Stimulated activated CD8-positive, alpha-beta memory T cell treated with anti-CD3 and anti-CD28 coated beads, Interleukin-7, amount 100 ng/mL, for 1 hour (primary cell): Measurements from ENCODE around the gene TMEM100.

ENCODE experiments used
- DNase-seq, 2 donors: peaks; one replicate each; pipeline ENCODE4 v3.0.0-alpha.2; 2020; ENCODE audit warnings: low read depth in 2 of 2

Gene TMEM100

GRCh38 chr17:55722742-55723487 lies at the start of gene TMEM100:
Gene TMEM100, minus strand, starts transcription at chr17:55722864. Its CDS starts 1,794 bp downstream, at chr17:55721070.
- DNase-seq = no peak

GRCh38 chr17:55772086-55772485 lies 49.4 kb upstream of the TMEM100 start:
- DNase-seq = no peak

GRCh38 chr17:55770196-55770870 lies 47.7 kb upstream of the TMEM100 start:
- no peak for DNase-seq

- no peak for DNase-seq
These were observed 46.9 kb upstream of the TMEM100 start for GRCh38 chr17:55769625-55770000.

GRCh38 chr17:55768936-55769624 lies 46.4 kb upstream of the TMEM100 start:
- DNase-seq = no peak

- no peak for DNase-seq
These were observed 42.8 kb upstream of the TMEM100 start for GRCh38 chr17:55765472-55765871.

GRCh38 chr17:55764610-55765009 lies 41.9 kb upstream of the TMEM100 start:
- no peak for DNase-seq

- DNase-seq = no peak
These were observed 41.2 kb upstream of the TMEM100 start for GRCh38 chr17:55763856-55764255.

GRCh38 chr17:55762086-55762858 lies 39.6 kb upstream of the TMEM100 start:
- DNase-seq = no peak

GRCh38 chr17:55760643-55761355 lies 38.1 kb upstream of the TMEM100 start:
- DNase-seq = no peak

- DNase-seq = no peak
These were observed 35.5 kb upstream of the TMEM100 start for GRCh38 chr17:55758171-55758570.

GRCh38 chr17:55757659-55758058 lies 35.0 kb upstream of the TMEM100 start:
- DNase-seq = no peak

GRCh38 chr17:55756689-55757088 lies 34.0 kb upstream of the TMEM100 start:
- no peak for DNase-seq

GRCh38 chr17:55751720-55752250 lies 29.1 kb upstream of the TMEM100 start:
- DNase-seq = no peak

- peak; percentile 50 to 56 for DNase-seq
These were observed 28.3 kb upstream of the TMEM100 start, which contains the start of gene PCTP for GRCh38 chr17:55750750-55751657. Gene PCTP, plus strand, starts transcription at chr17:55751051. Its CDS starts 53 bp downstream, at chr17:55751104.

GRCh38 chr17:55749985-55750384 lies 27.3 kb upstream of the TMEM100 start:
- DNase-seq = no peak

GRCh38 chr17:55748841-55749240 lies 26.2 kb upstream of the TMEM100 start:
- no peak for DNase-seq

- DNase-seq = no peak
These were observed 24.5 kb upstream of the TMEM100 start for GRCh38 chr17:55747209-55747608.

GRCh38 chr17:55746466-55746865 lies 23.8 kb upstream of the TMEM100 start:
- DNase-seq = no peak

GRCh38 chr17:55745258-55745657 lies 22.6 kb upstream of the TMEM100 start:
- DNase-seq = no peak
